B cell (primary cell): Measurements from ENCODE around the gene ST6GALNAC3. TPM values are rescaled to one million over a fixed set of nuclear protein-coding genes. Genes with fewer than 3 reads are reported as not detected.

Experiments
- ATAC-seq: fragments of 200-7000 bp; cut with Tn5 transposase; one replicate; pipeline ENCODE4 v1.10.0; 2021; ENCODE audit warnings: low read depth, mild to moderate bottlenecking, moderate number of reproducible peaks, moderate library complexity
- CTCF ChIA-PET: fragments of 350-600 bp; sonication (Branson Sonifier 250); formaldehyde crosslinking; loops from one replicate; lab custom pipeline; 2021; ENCODE audit warnings: antibody characterized with exemption, inconsistent platforms; lab: Charles Lee
- POLR2A ChIA-PET: fragments of 350-600 bp; sonication (Branson Sonifier 250); formaldehyde crosslinking; loops from one replicate; lab custom pipeline; 2021; ENCODE audit warnings: antibody characterized with exemption; lab: Charles Lee
- DNase-seq: peaks from one replicate; pipeline ENCODE4 v3.0.0; 2013
- H2AFZ ChIP-seq: 2 replicates; pipeline ENCODE4 v1.6.1; 2012; ENCODE audit warnings: mild to moderate bottlenecking, low read depth, low read length; ENCODE audit not compliant: insufficient read depth, poor library complexity, severe bottlenecking
- H3K27ac ChIP-seq, 2 donors: 1 replicate in 1 of 2; 2 replicates in 1 of 2; pipeline ENCODE4 v1.5.1; 2012 to 2013; ENCODE audit warnings: low read length in 2 of 2, mild to moderate bottlenecking in 2 of 2, moderate library complexity in 1 of 2
- H3K27me3 ChIP-seq, 4 experiments: fragments of 200-600 bp in 1 of 4; sonication (generic) in 1 of 4; replicated peaks in 1 of 4; 1 replicate in 2 of 4; 2 replicates in 2 of 4; pipeline versions ENCODE4 v1.6.1 to v1.7.0; 2013 to 2016; ENCODE audit warnings: low read length in 3 of 4, mild to moderate bottlenecking in 2 of 4, mixed read lengths in 1 of 4, moderate library complexity in 1 of 4; ENCODE audit not compliant: insufficient read depth in 4 of 4, control insufficient read depth in 3 of 4; ENCODE audit errors: control extremely low read depth in 1 of 4
- H3K36me3 ChIP-seq, 2 experiments: replicated peaks in 1 of 2; 1 replicate in 1 of 2; 2 replicates in 1 of 2; pipeline versions ENCODE4 v1.6.1 to v1.7.1; 2013; ENCODE audit warnings: low read length in 1 of 2; ENCODE audit not compliant: insufficient read depth in 2 of 2, control insufficient read depth in 1 of 2; ENCODE audit errors: control extremely low read depth in 1 of 2, extremely low read depth in 1 of 2
- H3K4me1 ChIP-seq, 2 donors: fragments of 200-600 bp in 1 of 2; sonication (generic) in 1 of 2; 1 replicate in 1 of 2; 2 replicates in 1 of 2; pipeline versions ENCODE4 v1.5.1 to v1.6.1; 2013 to 2017; ENCODE audit warnings: low read length in 2 of 2; ENCODE audit not compliant: control insufficient read depth in 2 of 2, insufficient read depth in 2 of 2
- H3K4me2 ChIP-seq: replicated peaks from 2 replicates; pipeline ENCODE3; 2012; ENCODE audit warnings: mild to moderate bottlenecking, low read depth, low read length; ENCODE audit not compliant: poor library complexity, severe bottlenecking
- H3K4me3 ChIP-seq, 5 experiments: fragments of 200-600 bp in 1 of 5; sonication (generic) in 1 of 5; 1 replicate in 3 of 5; 2 replicates in 2 of 5; pipeline versions ENCODE4 v1.5.1 to v1.7.0; 2011 to 2016; ENCODE audit warnings: low read length in 4 of 5, mild to moderate bottlenecking in 4 of 5, low read depth in 2 of 5, control low read depth in 1 of 5, moderate library complexity in 1 of 5; ENCODE audit not compliant: insufficient read depth in 1 of 5; ENCODE audit errors: control extremely low read depth in 1 of 5, extremely low read depth in 1 of 5
- H3K79me2 ChIP-seq: fragments of 200-600 bp; sonication (generic); one replicate; pipeline ENCODE4 v1.6.0; 2016; ENCODE audit warnings: low read length; ENCODE audit not compliant: control insufficient read depth, insufficient read depth
- H3K9ac ChIP-seq: fragments of 200-600 bp; sonication (generic); 2 replicates; pipeline ENCODE4 v1.6.1; 2017; ENCODE audit warnings: mild to moderate bottlenecking, low read length, moderate library complexity
- H3K9me3 ChIP-seq, 3 donors: one replicate each; pipeline versions ENCODE4 v1.6.1 to v1.7.1; 2013; ENCODE audit warnings: low read length in 2 of 3; ENCODE audit not compliant: control insufficient read depth in 2 of 3, insufficient read depth in 1 of 3; ENCODE audit errors: control extremely low read depth in 1 of 3
- H4K20me1 ChIP-seq: 2 replicates; pipeline ENCODE4 v1.6.0; 2012; ENCODE audit warnings: mild to moderate bottlenecking, low read length; ENCODE audit not compliant: insufficient read depth, control insufficient read depth, poor library complexity, severe bottlenecking
- H3K27ac Mint-ChIP-seq: one replicate; pipeline ENCODE4 v1.8.0; 2021; ENCODE audit warnings: mixed read lengths
- H3K27me3 Mint-ChIP-seq: one replicate; pipeline ENCODE4 v1.8.0; 2021; ENCODE audit warnings: mixed read lengths
- H3K4me1 Mint-ChIP-seq: one replicate; pipeline ENCODE4 v1.8.0; 2021; ENCODE audit warnings: mixed read lengths
- H3K4me3 Mint-ChIP-seq: one replicate; pipeline ENCODE4 v1.8.0; 2021; ENCODE audit warnings: mixed read lengths
- H3K9me3 Mint-ChIP-seq: one replicate; pipeline ENCODE4 v1.8.0; 2022; ENCODE audit warnings: mixed read lengths; ENCODE audit not compliant: insufficient read depth
- EZH2 ChIP-seq: IDR thresholded peaks from 2 replicates; pipeline ENCODE4 v1.6.1; 2012; ENCODE audit warnings: borderline replicate concordance, low read depth, mild to moderate bottlenecking, moderate library complexity, low read length; ENCODE audit not compliant: insufficient read depth, poor library complexity, severe bottlenecking
- WGBS: methylation state at CpG from one replicate; pipeline ENCODE4 v1.1.5; 2013; ENCODE audit warnings: missing lambda C conversion rate; ENCODE audit not compliant: insufficient coverage; 5-methylcytosine and 5-hydroxymethylcytosine counted together
- intact Hi-C: fragments of 100-400 bp; cut with micrococcal nuclease; formaldehyde crosslinking; loops from one replicate; pipeline ENCODE4 v1.10.0; 2022
- polyA plus RNA-seq: library from polyadenylated mRNA; depleted of rRNA; stranded (reverse); fragments of >200 nt; gene quantifications from 2 replicates; pipeline ENCODE4 v1.2.3, GENCODE V29; 2012
- total RNA-seq, 2 donors: library from RNA; stranded (reverse); fragments of 120-200 nt in 1 of 2; gene quantifications; 1 replicate in 1 of 2; 2 replicates in 1 of 2; pipeline versions ENCODE4 v1.2.3 to v1.2.4, GENCODE V29; 2013 to 2022
- TF ChIP-seq, protein P1 (sequence below): fragments of 200-600 bp; IDR thresholded peaks from one replicate; pipeline ENCODE4 v1.8.0; 2022; ENCODE audit warnings: antibody characterized with exemption, mild to moderate bottlenecking

The ST6GALNAC3 gene
- total and polyA plus RNA-seq, 2 donors (not counting 1 experiment from before 2014, with no cell fraction given): 3.0 to 17.3 TPM

DNA sequence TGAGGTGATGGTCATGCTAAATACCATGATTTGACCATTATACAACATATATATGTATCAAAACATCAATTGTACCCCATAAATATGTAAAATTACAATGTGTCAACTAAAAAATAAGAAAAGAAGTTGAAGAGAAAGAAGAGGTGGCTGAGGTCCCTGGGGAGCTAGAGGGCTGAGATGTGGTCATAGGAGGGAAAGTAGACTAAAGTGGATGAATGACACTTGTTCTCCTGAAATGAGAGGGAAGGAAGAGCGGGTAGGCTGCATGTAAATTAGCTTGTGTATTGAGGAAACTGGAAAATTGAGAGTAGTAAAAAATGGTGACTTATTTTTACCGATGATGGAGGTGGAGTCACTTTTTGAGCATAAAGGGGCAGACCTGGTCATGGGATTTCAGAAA is 117.0 kb downstream of the ST6GALNAC3 start:
- H3K9me3 Mint-ChIP-seq: no peaks in the 10 kb centered on the region
- Histone ChIP-seq H2AFZ (no peak overlapping the region), H3K9me3 (no peaks in the 10 kb centered on the region), H3K9ac (no peak overlapping the region), H3K4me2 (no peak overlapping the region), H3K27me3 (peaks cover 0 to 10% (median 2%) of the 10 kb centered on the region in 4 experiments), H3K36me3 (no peaks in the 10 kb centered on the region), H4K20me1 (no peaks in the 10 kb centered on the region), H3K79me2 (no peaks in the 10 kb centered on the region), H3K4me1 (peaks cover 6 to 13% of the 10 kb centered on the region in 2 donors), H3K27ac (no peak overlapping the region), H3K4me3 (no peak overlapping the region)
- no peak for TF ChIP-seq EZH2
- TF ChIP-seq, protein P1, sequence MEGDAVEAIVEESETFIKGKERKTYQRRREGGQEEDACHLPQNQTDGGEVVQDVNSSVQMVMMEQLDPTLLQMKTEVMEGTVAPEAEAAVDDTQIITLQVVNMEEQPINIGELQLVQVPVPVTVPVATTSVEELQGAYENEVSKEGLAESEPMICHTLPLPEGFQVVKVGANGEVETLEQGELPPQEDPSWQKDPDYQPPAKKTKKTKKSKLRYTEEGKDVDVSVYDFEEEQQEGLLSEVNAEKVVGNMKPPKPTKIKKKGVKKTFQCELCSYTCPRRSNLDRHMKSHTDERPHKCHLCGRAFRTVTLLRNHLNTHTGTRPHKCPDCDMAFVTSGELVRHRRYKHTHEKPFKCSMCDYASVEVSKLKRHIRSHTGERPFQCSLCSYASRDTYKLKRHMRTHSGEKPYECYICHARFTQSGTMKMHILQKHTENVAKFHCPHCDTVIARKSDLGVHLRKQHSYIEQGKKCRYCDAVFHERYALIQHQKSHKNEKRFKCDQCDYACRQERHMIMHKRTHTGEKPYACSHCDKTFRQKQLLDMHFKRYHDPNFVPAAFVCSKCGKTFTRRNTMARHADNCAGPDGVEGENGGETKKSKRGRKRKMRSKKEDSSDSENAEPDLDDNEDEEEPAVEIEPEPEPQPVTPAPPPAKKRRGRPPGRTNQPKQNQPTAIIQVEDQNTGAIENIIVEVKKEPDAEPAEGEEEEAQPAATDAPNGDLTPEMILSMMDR: no peak
- 50% methylated on average over 2 of the region's 2 CpGs for WGBS
- H3K4me3 Mint-ChIP-seq: no peak overlapping the region
- POLR2A ChIA-PET: interaction anchor here (0.6 kb wide), 1 partner anchor 15 kb away, joined by 3 read pairs; no protein-coding TSS in a partner anchor
- H3K27me3 Mint-ChIP-seq: peaks cover 36% of the 10 kb centered on the region
- H3K4me1 Mint-ChIP-seq: peaks cover 14% of the 10 kb centered on the region
- CTCF ChIA-PET: interaction anchor here (0.6 kb wide), 1 partner anchor 138 kb away, joined by 3 read pairs; no protein-coding TSS in a partner anchor
- no peak for ATAC-seq
- no peak overlapping the region for H3K27ac Mint-ChIP-seq
- intact Hi-C loops: no loop called here
- DNase-seq: no peak

DNA sequence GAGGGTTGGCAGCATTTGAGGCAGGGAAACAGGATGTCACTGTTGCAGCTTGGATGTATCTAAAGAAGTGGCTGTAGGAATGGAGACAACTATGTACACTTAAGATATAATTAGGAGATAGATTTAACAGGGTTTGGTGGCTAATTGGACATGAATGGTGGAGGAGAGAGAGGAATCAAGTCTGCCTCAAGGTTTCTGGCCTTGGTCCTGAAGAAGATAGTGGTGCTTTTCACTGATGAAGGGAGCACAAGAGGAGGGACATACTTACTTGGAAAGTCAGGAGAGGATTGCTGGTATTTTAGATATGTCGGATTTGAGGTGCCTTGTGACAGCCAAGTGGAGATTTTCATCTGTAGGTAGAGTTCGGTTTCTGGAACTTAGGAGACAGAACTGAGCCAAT is 123.9 kb downstream of the ST6GALNAC3 start:
- Mint-ChIP-seq H3K4me1 (no peaks in the 10 kb centered on the region), H3K27me3 (no peaks in the 10 kb centered on the region)
- WGBS: 97% methylated on average over 2 of the region's 2 CpGs

More for the DNA sequence above, 123.9 kb downstream of the ST6GALNAC3 start:
- no peak overlapping the region for H3K27ac Mint-ChIP-seq
- H3K9ac ChIP-seq: no peak overlapping the region
- no peak overlapping the region for H3K4me3 ChIP-seq
- CTCF ChIA-PET: no interaction called here
- no peaks in the 10 kb centered on the region for H3K79me2 ChIP-seq
- H3K4me3 Mint-ChIP-seq: no peak overlapping the region
- peaks cover 1% of the 10 kb centered on the region for H3K9me3 Mint-ChIP-seq
- H3K27me3 ChIP-seq: no peaks in the 10 kb centered on the region
- intact Hi-C loops: no loop called here
- TF ChIP-seq, protein P1: no peak
- TF ChIP-seq EZH2: no peak
- H2AFZ ChIP-seq: no peak overlapping the region
- no peak overlapping the region for H3K4me2 ChIP-seq
- H3K27ac ChIP-seq: no peak overlapping the region
- POLR2A ChIA-PET: no interaction called here
- ATAC-seq (no peak), DNase-seq (no peak)
- no peaks in the 10 kb centered on the region for H4K20me1 ChIP-seq
- H3K9me3 ChIP-seq: peaks cover 0 to 1% (median 0%) of the 10 kb centered on the region in 3 donors
- H3K36me3 ChIP-seq: no peaks in the 10 kb centered on the region
- H3K4me1 ChIP-seq: no peaks in the 10 kb centered on the region
